ENCODE results near the gene AP3S1.

The AP3S1 gene

GRCh38 chr5:115825948-115826347, 15.8 kb upstream of the AP3S1 start:
- no peak for ATAC-seq
- DNase-seq, result no peak

- no peak for ATAC-seq
- DNase-seq, result no peak
These were observed 11.8 kb upstream of the AP3S1 start for GRCh38 chr5:115829913-115830312.

GRCh38 chr5:115831163-115831768, 10.5 kb upstream of the AP3S1 start:
- ATAC-seq (no peak), DNase-seq (no peak)

GRCh38 chr5:115835481-115835880, 6.3 kb upstream of the AP3S1 start:
- ATAC-seq (no peak), DNase-seq (no peak)

GRCh38 chr5:115838885-115839518, 2.7 kb upstream of the AP3S1 start:
- DNase-seq (peak; percentile 15), ATAC-seq (no peak)

- DNase-seq, result no peak
- no peak for ATAC-seq
These were observed 862 bp upstream of the AP3S1 start for GRCh38 chr5:115840873-115841272.

GRCh38 chr5:115842089-115842935, 577 bp downstream of the AP3S1 start:
- no peak for DNase-seq
- ATAC-seq, result peak; percentile 6

- ATAC-seq (no peak), DNase-seq (no peak)
These were observed 1.2 kb downstream of the AP3S1 start for GRCh38 chr5:115842952-115843351.

GRCh38 chr5:115843444-115844130, 1.9 kb downstream of the AP3S1 start:
- ATAC-seq, result no peak
- no peak for DNase-seq

GRCh38 chr5:115844321-115844817, 2.6 kb downstream of the AP3S1 start:
- DNase-seq (no peak), ATAC-seq (no peak)

GRCh38 chr5:115847290-115847689, 5.6 kb downstream of the AP3S1 start:
- DNase-seq, result no peak
- no peak for ATAC-seq

- DNase-seq, result no peak
- no peak for ATAC-seq
These were observed 7.6 kb downstream of the AP3S1 start for GRCh38 chr5:115849258-115849798.

- ATAC-seq, result no peak
- no peak for DNase-seq
These were observed 9.1 kb downstream of the AP3S1 start for GRCh38 chr5:115850744-115851416.

- DNase-seq, result no peak
- ATAC-seq, result no peak
These were observed 12.4 kb downstream of the AP3S1 start for GRCh38 chr5:115854139-115854538.

- ATAC-seq, result no peak
- DNase-seq, result no peak
These were observed 14.2 kb downstream of the AP3S1 start for GRCh38 chr5:115855959-115856358.

- no peak for ATAC-seq
- no peak for DNase-seq
These were observed 15.3 kb downstream of the AP3S1 start for GRCh38 chr5:115857057-115857479.

GRCh38 chr5:115857626-115858349, 16.1 kb downstream of the AP3S1 start:
- no peak for DNase-seq
- no peak for ATAC-seq

GRCh38 chr5:115858396-115858795, 16.7 kb downstream of the AP3S1 start:
- ATAC-seq (no peak), DNase-seq (no peak)

- DNase-seq, result no peak
- ATAC-seq, result no peak
These were observed 17.6 kb downstream of the AP3S1 start for GRCh38 chr5:115859378-115859777.

- ATAC-seq, result no peak
These were observed 27.6 kb downstream of the AP3S1 start for GRCh38 chr5:115869256-115869795.

GRCh38 chr5:115872447-115872846, 30.7 kb downstream of the AP3S1 start:
- ATAC-seq, result no peak
- no peak for DNase-seq

More at GRCh38 chr5:115869256-115869795, 27.6 kb downstream of the AP3S1 start:
- DNase-seq, result no peak

Measured in stimulated activated naive CD8-positive, alpha-beta T cell treated with anti-CD3 and anti-CD28 coated beads, Interleukin-15, Interleukin-2, amounts not matched to agents 100 U/mL and 50 U/mL, for 24 hours (primary cell).